IPS DF 6.9 (cell line): ENCODE measurements around the gene ZNF821.
"Not testable (repeated sequence)": the region's sequence is repeated elsewhere in the genome, so short reads cannot be mapped to it uniquely, and the experiment has no call there.

Experiments used
- DNase-seq: peaks from one replicate; pipeline ENCODE4 v3.0.0-alpha.2; 2013; ENCODE audit warnings: low read depth, low spot score
- H3K27ac ChIP-seq: one replicate; pipeline ENCODE4 v1.5.1; 2013; ENCODE audit warnings: low read length, control low read depth
- H3K27me3 ChIP-seq: 2 replicates; pipeline ENCODE4 v1.6.1; 2013; ENCODE audit warnings: mild to moderate bottlenecking, low read length; ENCODE audit not compliant: control insufficient read depth, insufficient read depth
- H3K36me3 ChIP-seq: 2 replicates; pipeline ENCODE4 v1.6.1; 2013; ENCODE audit warnings: low read length; ENCODE audit not compliant: control insufficient read depth, insufficient read depth
- H3K4me1 ChIP-seq: 2 replicates; pipeline ENCODE4 v1.6.1; 2013; ENCODE audit warnings: low read length; ENCODE audit not compliant: control insufficient read depth, insufficient read depth
- H3K4me3 ChIP-seq: 2 replicates; pipeline ENCODE4 v1.5.1; 2013; ENCODE audit warnings: mild to moderate bottlenecking, low read length
- H3K9me3 ChIP-seq: 2 replicates; pipeline ENCODE4 v1.6.1; 2013; ENCODE audit warnings: low read length, inconsistent platforms; ENCODE audit not compliant: control insufficient read depth, insufficient read depth
- WGBS: extraction: QIAGEN DNeasy Blood & Tissue Kit; methylation state at CpG from one replicate; pipeline ENCODE4 v1.1.7; 2013; ENCODE audit warnings: mixed read lengths, missing lambda C conversion rate; ENCODE audit not compliant: insufficient read length, insufficient coverage; 5-methylcytosine and 5-hydroxymethylcytosine counted together

ZNF821 gene

DNA sequence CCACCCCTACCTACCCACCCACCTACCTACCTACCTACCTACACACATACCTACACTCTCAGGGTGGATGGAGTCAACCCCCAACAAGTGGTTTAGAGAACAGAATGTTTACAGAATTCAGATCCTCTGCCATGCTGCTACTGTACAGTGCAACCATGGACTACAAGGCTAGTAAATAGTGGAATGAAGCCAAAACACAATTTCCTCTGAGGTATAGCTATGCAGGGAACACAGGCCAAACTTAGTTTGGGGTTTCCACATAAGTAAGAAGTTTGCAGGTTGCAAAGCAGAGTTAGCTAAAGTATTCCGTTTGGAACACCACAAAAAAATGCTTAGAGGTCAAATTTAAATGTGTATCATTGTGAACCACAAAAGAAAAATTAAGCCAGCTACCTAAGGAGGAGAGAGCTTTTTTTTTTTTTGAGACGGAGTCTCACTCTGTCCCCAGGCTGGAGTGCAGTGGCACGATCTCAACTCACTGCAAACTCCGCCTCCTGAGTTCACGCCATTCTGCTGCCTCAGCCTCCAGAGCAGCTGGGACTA lies 72.7 kb downstream of the ZNF821 start:
- no CpG with 5 or more reads among the region's 5 CpGs for WGBS
- H3K4me1 ChIP-seq = no peaks in the 10 kb centered on the region
- no peak for DNase-seq

DNA sequence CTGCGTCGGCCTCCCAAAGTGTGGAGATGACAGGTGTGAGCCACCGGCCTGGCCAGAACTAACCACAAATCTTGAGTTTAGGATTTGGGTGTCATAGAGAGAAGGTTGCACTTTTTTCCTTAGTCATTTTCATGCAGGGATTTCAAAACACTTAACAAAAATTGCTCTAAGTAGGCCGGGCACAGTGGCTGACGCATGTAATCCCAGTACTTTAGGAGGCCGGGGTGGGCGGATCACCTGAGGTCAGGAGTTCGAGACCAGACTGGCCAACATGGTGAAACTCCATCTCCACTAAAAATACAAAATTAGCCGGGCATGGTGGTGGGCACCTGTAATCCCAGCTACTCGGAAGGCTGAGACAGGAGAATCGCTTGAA lies 73.8 kb downstream of the ZNF821 start:
- not testable (repeated sequence) for H3K4me3 ChIP-seq, H3K9me3 ChIP-seq, H3K36me3 ChIP-seq, H3K4me1 ChIP-seq, H3K27ac ChIP-seq, DNase-seq, H3K27me3 ChIP-seq
- no CpG with 5 or more reads among the region's 11 CpGs for WGBS

More for the DNA sequence above, 72.7 kb downstream of the ZNF821 start:
- Histone ChIP-seq H3K27ac (no peak overlapping the region), H3K27me3 (no peaks in the 10 kb centered on the region), H3K9me3 (no peaks in the 10 kb centered on the region), H3K36me3 (no peaks in the 10 kb centered on the region), H3K4me3 (no peak overlapping the region)
